GM12872 (cell line): ENCODE results near the gene DYNLL1.

Experiments used
- CTCF ChIP-seq: IDR thresholded peaks from 3 replicates; pipeline ENCODE4 v1.5.1; 2011; ENCODE audit warnings: low read depth, mild to moderate bottlenecking, low read length, moderate library complexity; ENCODE audit not compliant: insufficient read depth

Gene DYNLL1

GRCh38 chr12:120469450-120470149 is 26.3 kb upstream of the DYNLL1 start, which contains the start of gene SRSF9:
SRSF9 (minus strand) TSS chr12:120469748; CDS start chr12:120469609, 139 bp downstream.
- TF ChIP-seq CTCF, result peak; percentile 96

- no peak for TF ChIP-seq CTCF
Measured at GRCh38 chr12:120470150-120470784, 25.6 kb upstream of the DYNLL1 start.

GRCh38 chr12:120472521-120472920 is 23.4 kb upstream of the DYNLL1 start:
- TF ChIP-seq CTCF, result no peak

- no peak for TF ChIP-seq CTCF
Measured at GRCh38 chr12:120473807-120474615, 21.9 kb upstream of the DYNLL1 start.

- TF ChIP-seq CTCF, result no peak
Measured at GRCh38 chr12:120474616-120474960, 21.3 kb upstream of the DYNLL1 start.

- no peak for TF ChIP-seq CTCF
Measured at GRCh38 chr12:120475643-120476042, 20.3 kb upstream of the DYNLL1 start.

GRCh38 chr12:120479458-120479857 is 16.5 kb upstream of the DYNLL1 start:
- no peak for TF ChIP-seq CTCF
